Activated CD4-positive, alpha-beta T cell treated with anti-CD3 and anti-CD28 coated beads, Interleukin-2, amount 50 U/mL, for 24 hours (primary cell): Measurements from ENCODE around the gene LGALS4.
"Not testable (repeated sequence)": the region's sequence is repeated elsewhere in the genome, so short reads cannot be mapped to it uniquely, and the experiment has no call there.

Experiments
- DNase-seq, 2 donors: peaks; one replicate each; pipeline ENCODE4 v3.0.0-alpha.2; 2020; ENCODE audit warnings: low read depth in 1 of 2, low spot score in 1 of 2

LGALS4 gene

GRCh38 chr19:38796154-38796553 lies 16.6 kb downstream of the LGALS4 start:
- no peak for DNase-seq

GRCh38 chr19:38795549-38795948 lies 17.2 kb downstream of the LGALS4 start:
- no peak for DNase-seq

GRCh38 chr19:38793671-38794070 lies 19.1 kb downstream of the LGALS4 start:
- no peak for DNase-seq

- DNase-seq = no peak
These were observed 19.6 kb downstream of the LGALS4 start for GRCh38 chr19:38793177-38793576.

- no peak for DNase-seq
These were observed 20.3 kb downstream of the LGALS4 start for GRCh38 chr19:38792250-38793111.

GRCh38 chr19:38791451-38792064 lies 21.2 kb downstream of the LGALS4 start:
- DNase-seq = not testable (repeated sequence)

- DNase-seq = not testable (repeated sequence)
These were observed 22.0 kb downstream of the LGALS4 start for GRCh38 chr19:38790507-38791403.

- DNase-seq = no peak
These were observed 24.1 kb downstream of the LGALS4 start, which contains the start of gene LGALS7B for GRCh38 chr19:38788478-38789243. Gene LGALS7B (plus strand): TSS chr19:38789200. CDS start chr19:38789227, 27 bp downstream.

GRCh38 chr19:38786572-38787265 lies 26.0 kb downstream of the LGALS4 start:
- DNase-seq = no peak

GRCh38 chr19:38786061-38786460 lies 26.7 kb downstream of the LGALS4 start:
- not testable (repeated sequence) for DNase-seq

GRCh38 chr19:38785187-38785699 lies 27.5 kb downstream of the LGALS4 start:
- DNase-seq = no peak

GRCh38 chr19:38784224-38784623 lies 28.5 kb downstream of the LGALS4 start:
- DNase-seq = no peak

GRCh38 chr19:38782212-38782611 lies 30.5 kb downstream of the LGALS4 start:
- not testable (repeated sequence) for DNase-seq

- no peak for DNase-seq
These were observed 31.7 kb downstream of the LGALS4 start for GRCh38 chr19:38781058-38781457.

GRCh38 chr19:38780443-38780842 lies 32.3 kb downstream of the LGALS4 start:
- no peak for DNase-seq

GRCh38 chr19:38778733-38779132 lies 34.0 kb downstream of the LGALS4 start:
- no peak for DNase-seq

GRCh38 chr19:38774181-38774950 lies 38.4 kb downstream of the LGALS4 start:
- no peak for DNase-seq

- no peak for DNase-seq
These were observed 39.1 kb downstream of the LGALS4 start, which contains the start of gene LGALS7 for GRCh38 chr19:38773469-38774177. Gene LGALS7 (minus strand): TSS chr19:38773517. CDS start chr19:38773492, 25 bp downstream.
